Ascending aorta (tissue), 2 donors: Measurements from ENCODE around the gene MIDN. TPM values are rescaled to one million over a fixed set of nuclear protein-coding genes. Genes with fewer than 3 reads are reported as not detected.

ENCODE experiments used
- DNase-seq, 2 donors: peaks; one replicate each; pipeline ENCODE4 v3.0.0-alpha.2; 2019; ENCODE audit warnings: low spot score in 2 of 2
- H3K27ac ChIP-seq, 2 donors: fragments of 200-600 bp; sonication (generic); one replicate each; pipeline ENCODE4 v1.5.1; 2016 to 2017; ENCODE audit warnings: mild to moderate bottlenecking in 1 of 2
- H3K27me3 ChIP-seq: fragments of 200-600 bp; sonication (generic); one replicate; pipeline ENCODE4 v1.5.1; 2017
- H3K36me3 ChIP-seq, 2 donors: fragments of 200-600 bp; sonication (generic); one replicate each; pipeline ENCODE4 v1.5.1; 2016
- H3K4me1 ChIP-seq, 2 donors: fragments of 200-600 bp; sonication (generic); one replicate each; pipeline ENCODE4 v1.5.1; 2016 to 2017; ENCODE audit warnings: mild to moderate bottlenecking in 1 of 2
- H3K4me3 ChIP-seq, 2 donors: fragments of 200-600 bp; sonication (generic); one replicate each; pipeline ENCODE4 v1.5.1; 2016 to 2017; ENCODE audit warnings: mild to moderate bottlenecking in 1 of 2
- H3K9me3 ChIP-seq, 2 donors: fragments of 200-600 bp; sonication (generic); one replicate each; pipeline ENCODE4 v1.5.1; 2016
- intact Hi-C: fragments of 100-400 bp; cut with DNase I; formaldehyde crosslinking; loops from one replicate; pipeline ENCODE4 v1.15.1; 2023
- total RNA-seq: library from RNA; depleted of rRNA; stranded (reverse); fragments of >200 nt; gene quantifications from one replicate; pipeline ENCODE4 v1.1.0, GENCODE V29; 2016
- TF ChIP-seq, protein P1 (sequence below), 3 experiments: fragments of 200-600 bp in 2 of 3; fragments of 450-650 bp in 1 of 3; sonication (generic) in 2 of 3; IDR thresholded peaks; one replicate each; pipeline ENCODE4 v1.5.1; 2016 to 2019; ENCODE audit warnings: antibody characterized with exemption in 3 of 3, mild to moderate bottlenecking in 1 of 3, moderate library complexity in 1 of 3

Gene MIDN
- total RNA-seq, 1 donor from 2014 or later, result 307 TPM

DNA sequence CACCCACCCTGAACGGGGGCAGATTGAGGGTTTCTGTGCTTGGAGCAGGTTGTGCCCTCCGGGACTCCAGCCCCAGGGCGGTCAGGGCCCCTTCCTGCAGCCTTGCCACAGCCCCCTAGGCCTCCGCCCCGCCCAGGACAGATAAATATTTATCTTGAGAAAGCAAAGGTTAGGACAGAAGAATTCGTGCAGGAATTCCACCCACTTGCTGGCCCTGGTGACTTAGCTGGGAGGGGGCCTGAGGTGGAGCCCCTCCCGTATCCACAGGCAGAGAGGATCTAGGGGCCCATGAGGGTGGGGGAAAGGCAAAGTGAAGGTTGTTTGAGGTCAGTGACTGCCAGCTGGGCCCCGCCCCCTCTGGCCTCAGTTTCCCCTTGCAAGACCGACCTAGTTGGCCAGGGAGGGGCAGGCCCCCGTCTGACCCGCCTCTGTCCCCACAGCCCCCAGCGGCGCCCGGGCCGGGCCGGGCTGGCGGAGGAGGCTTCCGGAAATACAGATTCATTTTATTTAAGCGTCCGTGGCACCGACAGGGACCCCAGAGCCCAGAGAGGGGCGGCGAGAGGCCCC, 5.2 kb downstream of the MIDN start:
- Histone ChIP-seq H3K27me3 (no peaks in the 10 kb centered on the region), H3K27ac (peak overlapping the region; percentile 94 to 98), H3K36me3 (peaks cover 52 to 64% of the 10 kb centered on the region in 2 donors), H3K4me1 (peaks cover 25 to 37% of the 10 kb centered on the region in 2 donors), H3K4me3 (peak overlapping the region; percentile 95), H3K9me3 (no peaks in the 10 kb centered on the region)
- intact Hi-C loops, result loop anchor here (1.0 kb wide), 1 partner anchor 8 kb away; no protein-coding TSS in a partner anchor
- TF ChIP-seq, protein P1, sequence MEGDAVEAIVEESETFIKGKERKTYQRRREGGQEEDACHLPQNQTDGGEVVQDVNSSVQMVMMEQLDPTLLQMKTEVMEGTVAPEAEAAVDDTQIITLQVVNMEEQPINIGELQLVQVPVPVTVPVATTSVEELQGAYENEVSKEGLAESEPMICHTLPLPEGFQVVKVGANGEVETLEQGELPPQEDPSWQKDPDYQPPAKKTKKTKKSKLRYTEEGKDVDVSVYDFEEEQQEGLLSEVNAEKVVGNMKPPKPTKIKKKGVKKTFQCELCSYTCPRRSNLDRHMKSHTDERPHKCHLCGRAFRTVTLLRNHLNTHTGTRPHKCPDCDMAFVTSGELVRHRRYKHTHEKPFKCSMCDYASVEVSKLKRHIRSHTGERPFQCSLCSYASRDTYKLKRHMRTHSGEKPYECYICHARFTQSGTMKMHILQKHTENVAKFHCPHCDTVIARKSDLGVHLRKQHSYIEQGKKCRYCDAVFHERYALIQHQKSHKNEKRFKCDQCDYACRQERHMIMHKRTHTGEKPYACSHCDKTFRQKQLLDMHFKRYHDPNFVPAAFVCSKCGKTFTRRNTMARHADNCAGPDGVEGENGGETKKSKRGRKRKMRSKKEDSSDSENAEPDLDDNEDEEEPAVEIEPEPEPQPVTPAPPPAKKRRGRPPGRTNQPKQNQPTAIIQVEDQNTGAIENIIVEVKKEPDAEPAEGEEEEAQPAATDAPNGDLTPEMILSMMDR (IDR thresholded peaks at IDR 0.05), result no peak
- no peak for DNase-seq

DNA sequence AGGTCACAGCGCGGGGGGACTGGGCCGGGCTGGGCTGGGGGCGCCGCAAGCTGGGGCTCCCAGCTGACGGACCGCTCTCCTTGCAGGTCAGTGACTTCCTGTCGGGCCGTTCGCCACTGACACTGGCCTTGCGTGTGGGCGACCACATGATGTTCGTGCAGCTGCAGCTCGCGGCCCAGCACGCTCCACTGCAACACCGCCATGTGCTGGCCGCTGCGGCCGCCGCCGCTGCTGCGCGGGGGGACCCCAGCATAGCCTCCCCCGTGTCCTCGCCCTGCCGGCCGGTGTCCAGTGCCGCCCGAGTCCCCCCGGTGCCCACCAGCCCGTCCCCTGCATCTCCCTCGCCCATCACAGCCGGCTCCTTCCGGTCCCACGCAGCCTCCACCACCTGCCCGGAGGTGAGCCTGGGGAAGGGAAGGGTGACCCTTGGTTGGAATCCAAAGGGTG, 5.7 kb downstream of the MIDN start:
- DNase-seq, result no peak
- peaks cover 25 to 40% of the 10 kb centered on the region in 2 donors for H3K4me1 ChIP-seq

DNA sequence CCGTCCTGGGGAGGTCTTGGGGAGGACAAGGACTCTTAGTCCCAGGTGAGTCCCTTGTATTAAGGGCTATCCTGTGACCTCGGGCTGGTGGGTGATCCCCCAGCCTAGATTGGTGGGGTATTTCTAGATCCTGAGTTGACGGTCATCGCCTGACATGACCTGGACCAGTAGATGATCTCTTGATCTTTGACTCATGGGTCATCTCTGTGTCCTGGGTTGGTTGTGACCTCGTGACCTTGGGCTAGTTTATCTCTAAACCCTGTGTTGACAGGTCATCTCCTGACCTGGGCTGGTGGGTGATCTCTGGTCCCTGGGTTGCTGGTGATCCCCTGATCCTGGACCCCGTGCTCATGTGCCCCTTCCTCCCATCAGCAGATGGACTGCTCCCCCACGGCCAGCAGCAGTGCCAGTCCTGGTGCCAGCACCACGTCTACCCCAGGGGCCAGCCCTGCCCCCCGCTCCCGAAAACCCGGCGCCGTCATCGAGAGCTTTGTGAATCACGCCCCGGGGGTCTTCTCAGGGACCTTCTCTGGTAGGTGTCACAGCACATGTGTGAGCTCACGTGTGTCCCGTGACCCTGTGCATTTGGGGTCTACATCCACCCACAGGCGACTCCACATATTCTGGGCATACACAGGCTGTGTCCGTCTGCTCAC, 6.3 kb downstream of the MIDN start:
- Histone ChIP-seq H3K9me3 (no peaks in the 10 kb centered on the region), H3K4me1 (peaks cover 29 to 45% of the 10 kb centered on the region in 2 donors), H3K27me3 (no peaks in the 10 kb centered on the region), H3K36me3 (peaks cover 52 to 64% of the 10 kb centered on the region in 2 donors), H3K27ac (peak overlapping the region; percentile 94 to 98), H3K4me3 (peak overlapping the region in 1 of 2 donors; percentile 95)
- DNase-seq, result no peak
- TF ChIP-seq, protein P1 (IDR thresholded peaks at IDR 0.05), result no peak
- intact Hi-C loops, result no loop called here

More for the DNA sequence above, 5.7 kb downstream of the MIDN start:
- intact Hi-C loops, result no loop called here
- Histone ChIP-seq H3K4me3 (peak overlapping the region; percentile 95), H3K27me3 (no peaks in the 10 kb centered on the region), H3K9me3 (no peaks in the 10 kb centered on the region), H3K36me3 (peaks cover 52 to 64% of the 10 kb centered on the region in 2 donors), H3K27ac (peak overlapping the region; percentile 94 to 98)
- TF ChIP-seq, protein P1 (IDR thresholded peaks at IDR 0.05), result no peak

DNA sequence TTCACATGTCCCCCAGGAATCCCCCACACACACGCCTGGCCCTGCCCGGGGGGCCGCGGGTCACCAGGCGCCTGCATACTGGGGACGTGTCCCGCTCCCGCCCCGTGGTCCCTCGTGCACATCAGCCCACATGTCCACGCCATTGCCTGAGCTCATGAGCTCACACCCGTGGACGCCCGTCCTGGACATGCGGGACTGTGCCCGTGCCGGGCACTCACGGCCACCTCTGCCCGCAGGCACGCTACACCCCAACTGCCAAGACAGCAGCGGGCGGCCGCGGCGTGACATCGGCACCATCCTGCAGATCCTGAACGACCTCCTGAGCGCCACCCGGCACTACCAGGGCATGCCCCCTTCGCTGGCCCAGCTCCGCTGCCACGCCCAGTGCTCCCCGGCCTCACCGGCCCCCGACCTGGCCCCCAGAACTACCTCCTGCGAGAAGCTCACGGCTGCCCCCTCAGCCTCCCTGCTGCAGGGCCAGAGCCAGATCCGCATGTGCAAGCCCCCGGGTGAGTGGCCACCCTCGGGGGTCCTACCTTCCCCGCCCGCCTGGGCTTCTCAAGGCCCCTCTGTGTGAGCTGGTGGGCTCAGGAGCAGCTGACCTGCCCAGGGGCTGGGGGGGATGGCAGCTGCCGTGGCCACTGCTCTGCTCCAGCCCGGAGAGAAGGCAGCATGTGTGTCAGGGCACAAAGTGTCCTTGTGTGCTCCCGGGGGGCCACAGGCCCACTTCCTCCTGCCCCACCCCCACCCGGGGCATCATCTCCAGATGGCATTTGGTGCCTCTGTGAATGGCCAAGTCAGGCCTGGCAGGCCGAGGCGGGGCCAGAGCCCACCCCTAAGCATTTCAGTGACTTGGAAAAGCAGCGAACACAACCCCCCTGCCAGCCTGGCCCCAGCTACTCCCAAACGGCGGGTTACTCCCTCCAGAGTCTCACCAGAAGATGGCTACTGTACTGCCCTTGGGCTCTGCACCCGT, 7.1 kb downstream of the MIDN start:
- H3K4me3 ChIP-seq, result peak overlapping the region in 1 of 2 donors; percentile 95

More for the DNA sequence above, 7.1 kb downstream of the MIDN start:
- TF ChIP-seq, protein P1 (IDR thresholded peaks at IDR 0.05), result no peak
- intact Hi-C loops, result no loop called here
- peaks cover 52 to 61% of the 10 kb centered on the region in 2 donors for H3K36me3 ChIP-seq
- no peaks in the 10 kb centered on the region for H3K27me3 ChIP-seq
- no peaks in the 10 kb centered on the region for H3K9me3 ChIP-seq
- peak overlapping the region; percentile 94 to 98 for H3K27ac ChIP-seq
- H3K4me1 ChIP-seq, result peaks cover 36 to 53% of the 10 kb centered on the region in 2 donors
- no peak for DNase-seq
